ENCODE data around the gene DCLK2.
A peak's percentile ranks its signal among the peaks of the same experiment; 100 is the strongest.

DCLK2 gene

DNA sequence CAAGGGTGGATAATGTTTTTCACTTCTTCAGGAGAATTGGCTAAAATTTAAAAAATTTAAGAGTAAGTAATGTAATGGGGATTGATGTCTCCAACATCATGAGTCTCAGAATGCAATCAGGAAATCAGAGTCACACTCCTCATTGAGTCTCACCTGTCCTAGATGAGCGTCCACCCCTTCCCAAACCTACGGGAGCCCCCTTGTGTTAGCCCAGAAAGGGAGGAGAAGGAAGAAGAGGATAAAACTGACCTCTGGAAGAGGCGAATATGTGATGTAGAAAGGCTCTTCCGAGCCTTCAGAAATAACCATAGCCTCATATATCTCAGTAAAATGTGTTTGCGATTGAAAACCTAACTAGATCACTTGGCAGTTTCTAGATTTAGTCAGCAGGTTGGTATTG, 157.1 kb downstream of the DCLK2 start:
- H3K4me3 ChIP-seq (ENCODE audit: low read depth, low read length): no peak overlapping the region
- peak overlapping the region; percentile 97 for H3K27ac ChIP-seq (ENCODE audit: low read depth, low read length)
- H3K79me2 ChIP-seq (ENCODE audit: control insufficient read depth, insufficient read depth, low read length, unreplicated experiment): no peaks in the 10 kb centered on the region
- no peaks in the 10 kb centered on the region for H3K27me3 ChIP-seq (ENCODE audit: insufficient read depth, low read length)
- H3K4me1 ChIP-seq (ENCODE audit: control insufficient read depth, insufficient read depth, low read length, unreplicated experiment): peaks cover 58% of the 10 kb centered on the region
- peaks cover 5% of the 10 kb centered on the region; the same call in 1 of the 2 replicates for H3K36me3 ChIP-seq (ENCODE audit: insufficient read depth, low read length)
- no peak overlapping the region for H2AFZ ChIP-seq (ENCODE audit: low read length, unreplicated experiment)

DNA sequence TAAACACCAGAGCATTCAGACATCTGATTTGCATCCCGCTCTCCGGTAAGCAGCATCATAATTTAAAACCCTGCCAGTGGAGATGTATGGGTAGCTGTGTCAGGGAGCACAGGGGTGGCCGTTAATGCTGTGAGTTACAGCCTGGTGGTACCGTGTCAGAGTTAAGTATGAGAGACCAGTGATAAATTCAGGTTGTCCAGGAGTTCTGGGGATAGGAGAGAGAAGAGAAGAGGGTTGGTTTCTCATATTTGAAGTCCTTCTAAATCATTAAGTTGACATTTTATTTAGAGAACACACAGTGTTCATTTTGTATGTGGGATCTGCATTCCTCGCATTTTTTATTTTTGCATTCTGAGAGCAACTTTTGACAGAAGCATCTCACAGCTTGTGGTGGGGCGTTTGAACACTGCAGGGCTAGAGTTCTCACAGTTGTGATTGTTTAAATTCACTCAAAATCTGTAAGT, 157.6 kb downstream of the DCLK2 start:
- H3K27me3 ChIP-seq (ENCODE audit: insufficient read depth, low read length): no peaks in the 10 kb centered on the region
- no peaks in the 10 kb centered on the region for H3K79me2 ChIP-seq (ENCODE audit: control insufficient read depth, insufficient read depth, low read length, unreplicated experiment)
- H2AFZ ChIP-seq (ENCODE audit: low read length, unreplicated experiment): peak overlapping the region; percentile 57
- peaks cover 5% of the 10 kb centered on the region; the same call in 1 of the 2 replicates for H3K36me3 ChIP-seq (ENCODE audit: insufficient read depth, low read length)
- H3K27ac ChIP-seq (ENCODE audit: low read depth, low read length): peak overlapping the region; percentile 97
- peak overlapping the region; percentile 64; the same call in 1 of the 2 replicates for H3K4me3 ChIP-seq (ENCODE audit: low read depth, low read length)
- peaks cover 53% of the 10 kb centered on the region for H3K4me1 ChIP-seq (ENCODE audit: control insufficient read depth, insufficient read depth, low read length, unreplicated experiment)

DNA sequence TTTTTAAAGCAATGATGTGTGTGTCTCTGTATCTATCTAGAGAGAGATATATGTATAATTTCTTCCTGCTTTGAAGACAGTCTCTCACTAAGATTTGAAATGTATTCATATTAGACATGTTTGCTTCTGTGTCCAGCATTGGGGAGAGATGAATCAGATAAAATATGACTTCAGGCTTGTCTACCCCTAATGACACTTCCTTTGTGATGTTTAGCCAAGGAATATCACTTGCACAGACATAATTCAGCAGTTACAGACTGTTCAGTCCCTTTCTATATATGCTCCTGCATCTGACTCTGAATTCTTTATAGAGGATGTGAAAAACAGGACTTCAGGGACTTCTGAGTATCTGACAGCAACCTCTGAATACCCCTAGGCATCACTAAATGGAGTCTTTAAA, 158.4 kb downstream of the DCLK2 start:
- Histone ChIP-seq H3K27me3 (ENCODE audit: insufficient read depth, low read length) (no peaks in the 10 kb centered on the region), H3K4me3 (ENCODE audit: low read depth, low read length) (peak overlapping the region; percentile 64), H3K27ac (ENCODE audit: low read depth, low read length) (peak overlapping the region; percentile 97), H3K79me2 (ENCODE audit: control insufficient read depth, insufficient read depth, low read length, unreplicated experiment) (no peaks in the 10 kb centered on the region), H3K36me3 (ENCODE audit: insufficient read depth, low read length) (peaks cover 5% of the 10 kb centered on the region; the same call in 1 of the 2 replicates), H2AFZ (ENCODE audit: low read length, unreplicated experiment) (peak overlapping the region; percentile 57), H3K4me1 (ENCODE audit: control insufficient read depth, insufficient read depth, low read length, unreplicated experiment) (peaks cover 45% of the 10 kb centered on the region)

DNA sequence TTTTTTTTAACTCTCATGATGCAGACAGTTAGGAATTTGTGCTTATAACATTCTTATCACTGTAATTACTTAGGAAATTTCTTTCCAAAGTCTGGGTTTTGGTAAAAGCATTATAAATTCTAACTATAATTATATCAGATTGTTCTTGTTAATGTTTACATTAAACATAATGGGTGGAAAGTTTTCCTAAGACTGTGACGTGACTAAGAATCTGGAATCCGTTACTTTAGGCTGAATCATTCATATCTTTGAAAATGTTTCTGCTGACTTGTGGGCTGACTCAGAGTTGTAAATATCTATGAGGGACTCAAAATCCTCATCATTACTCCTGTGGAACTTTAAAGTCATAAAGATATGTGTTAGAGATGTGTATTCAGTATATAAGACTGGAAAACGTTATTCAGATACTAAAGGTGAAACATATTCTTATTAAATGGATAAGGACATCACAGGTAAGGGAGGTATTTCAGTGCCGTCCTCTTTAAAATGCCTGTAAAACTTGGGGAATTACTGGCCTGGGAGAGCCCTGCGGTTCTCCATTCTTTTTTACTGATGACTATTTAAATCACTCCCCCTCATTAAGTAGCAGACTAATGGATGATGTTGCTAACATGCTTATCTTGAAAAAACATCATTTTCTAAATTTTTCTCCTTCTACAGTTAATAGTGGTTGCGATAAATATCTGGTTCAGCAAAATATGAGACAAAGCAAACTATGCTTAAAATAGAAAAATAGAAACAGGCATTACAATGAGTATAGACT, 159.0 kb downstream of the DCLK2 start:
- Histone ChIP-seq H3K79me2 (ENCODE audit: control insufficient read depth, insufficient read depth, low read length, unreplicated experiment) (no peaks in the 10 kb centered on the region), H3K4me3 (ENCODE audit: low read depth, low read length) (peak overlapping the region; percentile 64), H3K4me1 (ENCODE audit: control insufficient read depth, insufficient read depth, low read length, unreplicated experiment) (peaks cover 38% of the 10 kb centered on the region), H3K27me3 (ENCODE audit: insufficient read depth, low read length) (no peaks in the 10 kb centered on the region), H2AFZ (ENCODE audit: low read length, unreplicated experiment) (peak overlapping the region; percentile 43), H3K27ac (ENCODE audit: low read depth, low read length) (peak overlapping the region; percentile 97), H3K36me3 (ENCODE audit: insufficient read depth, low read length) (peaks cover 5% of the 10 kb centered on the region; the same call in 1 of the 2 replicates)

DNA sequence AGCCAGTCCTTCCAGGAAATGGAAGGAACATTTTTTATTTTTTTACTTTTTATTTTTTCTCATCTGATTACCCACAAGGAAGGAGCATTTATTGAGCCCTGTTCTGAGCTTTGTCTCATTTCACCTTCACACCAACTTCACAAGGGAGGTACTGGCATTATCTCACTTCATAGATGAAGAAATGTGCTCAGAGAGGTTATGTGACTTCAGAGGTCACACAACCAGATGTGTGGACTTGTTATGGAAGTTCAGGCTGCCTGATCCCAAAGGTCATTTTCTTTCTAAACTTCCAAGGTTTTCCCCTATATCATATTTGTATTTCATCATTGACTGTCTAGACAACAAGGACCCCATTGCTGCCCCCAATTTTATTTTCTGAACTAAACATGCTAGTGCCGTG, 160.3 kb downstream of the DCLK2 start:
- Histone ChIP-seq H3K4me1 (ENCODE audit: control insufficient read depth, insufficient read depth, low read length, unreplicated experiment) (peaks cover 35% of the 10 kb centered on the region), H2AFZ (ENCODE audit: low read length, unreplicated experiment) (no peak overlapping the region), H3K27ac (ENCODE audit: low read depth, low read length) (peak overlapping the region; percentile 97; the same call in 1 of the 2 replicates), H3K36me3 (ENCODE audit: insufficient read depth, low read length) (peaks cover 5% of the 10 kb centered on the region; the same call in 1 of the 2 replicates), H3K27me3 (ENCODE audit: insufficient read depth, low read length) (no peaks in the 10 kb centered on the region), H3K79me2 (ENCODE audit: control insufficient read depth, insufficient read depth, low read length, unreplicated experiment) (no peaks in the 10 kb centered on the region), H3K4me3 (ENCODE audit: low read depth, low read length) (no peak overlapping the region)

DNA sequence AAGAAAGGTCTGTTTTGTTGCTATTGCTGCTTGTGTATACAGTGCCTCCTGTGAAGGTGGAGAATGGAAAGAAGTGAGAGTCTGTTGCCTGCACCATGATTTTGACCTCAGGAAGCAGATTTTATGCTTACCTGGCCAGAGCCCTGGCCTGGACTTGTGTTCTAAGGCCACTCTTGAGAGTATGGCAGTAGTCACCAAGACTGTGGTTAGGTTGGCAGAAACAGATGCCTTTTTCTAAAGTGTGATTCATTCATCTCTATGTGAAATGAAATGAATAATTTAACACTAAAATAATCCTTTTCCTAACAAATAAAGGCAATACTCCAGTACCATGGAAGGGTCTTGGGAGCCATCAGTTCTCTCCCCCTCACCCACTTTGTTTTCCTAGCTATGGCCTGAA, 161.8 kb downstream of the DCLK2 start:
- no peak overlapping the region for H3K4me3 ChIP-seq (ENCODE audit: low read depth, low read length)
- H3K27me3 ChIP-seq (ENCODE audit: insufficient read depth, low read length): no peaks in the 10 kb centered on the region
- 0 out of 2 replicates have a peak, but pooled peaks cover 3% of the 10 kb centered on the region for H3K36me3 ChIP-seq (ENCODE audit: insufficient read depth, low read length)
- no peak overlapping the region for H3K27ac ChIP-seq (ENCODE audit: low read depth, low read length)
- peaks cover 42% of the 10 kb centered on the region for H3K4me1 ChIP-seq (ENCODE audit: control insufficient read depth, insufficient read depth, low read length, unreplicated experiment)
- H3K79me2 ChIP-seq (ENCODE audit: control insufficient read depth, insufficient read depth, low read length, unreplicated experiment): no peaks in the 10 kb centered on the region
- H2AFZ ChIP-seq (ENCODE audit: low read length, unreplicated experiment): no peak overlapping the region

DNA sequence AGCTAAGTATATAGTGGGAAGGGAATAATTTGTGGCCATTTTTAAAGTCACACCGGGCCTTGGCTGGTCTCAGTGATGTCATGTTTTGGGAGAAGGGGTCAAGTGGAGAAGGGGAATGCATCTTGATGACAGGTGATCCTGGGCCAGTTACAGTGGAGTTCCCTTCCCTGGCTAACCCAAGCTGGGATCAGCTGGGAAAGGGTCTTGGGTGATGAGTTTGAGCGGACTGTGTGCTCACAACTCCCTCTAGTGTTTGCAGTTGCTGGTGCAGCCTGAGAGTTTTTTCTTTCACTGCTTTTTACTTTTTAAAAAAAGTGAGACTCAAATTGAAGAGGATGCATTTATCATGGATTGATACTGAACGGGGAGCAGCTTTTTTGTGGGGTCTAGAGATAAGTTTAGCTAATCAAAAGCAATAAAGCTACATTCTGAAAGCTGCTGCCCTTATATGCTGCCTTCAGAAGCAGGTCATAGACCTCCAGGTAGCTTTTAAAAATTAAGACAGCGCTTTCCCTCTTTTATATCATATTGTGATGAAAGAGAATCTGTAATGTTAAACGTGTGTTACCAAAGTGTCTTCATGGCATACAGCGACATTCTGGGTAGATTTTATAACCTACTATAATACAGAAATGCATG, 164.7 kb downstream of the DCLK2 start:
- no peak overlapping the region for H2AFZ ChIP-seq (ENCODE audit: low read length, unreplicated experiment)
- 0 out of 2 replicates have a peak, but pooled peaks cover 3% of the 10 kb centered on the region for H3K36me3 ChIP-seq (ENCODE audit: insufficient read depth, low read length)
- no peaks in the 10 kb centered on the region for H3K79me2 ChIP-seq (ENCODE audit: control insufficient read depth, insufficient read depth, low read length, unreplicated experiment)
- no peaks in the 10 kb centered on the region for H3K27me3 ChIP-seq (ENCODE audit: insufficient read depth, low read length)
- H3K4me1 ChIP-seq (ENCODE audit: control insufficient read depth, insufficient read depth, low read length, unreplicated experiment): peaks cover 18% of the 10 kb centered on the region
- H3K27ac ChIP-seq (ENCODE audit: low read depth, low read length): no peak overlapping the region
- H3K4me3 ChIP-seq (ENCODE audit: low read depth, low read length): no peak overlapping the region

DNA sequence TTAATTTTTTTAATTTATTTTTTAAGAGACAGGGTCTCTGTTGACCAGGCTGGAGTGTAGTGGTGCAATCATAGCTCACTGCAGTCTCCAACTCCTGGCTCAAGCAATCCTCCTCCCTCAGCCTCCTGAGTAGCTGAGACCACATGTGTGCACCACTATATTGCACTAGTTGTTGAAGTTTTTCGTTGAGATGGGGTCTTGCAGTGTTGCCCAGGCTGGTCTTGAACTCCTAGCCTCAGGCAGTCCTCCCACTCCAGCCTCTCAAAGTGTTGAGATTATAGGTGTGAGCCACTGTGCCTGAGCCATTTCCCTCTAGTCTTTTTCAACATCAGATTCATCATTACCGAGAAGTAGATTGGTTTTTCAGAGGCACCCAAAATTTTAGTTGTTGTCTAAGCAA, 165.7 kb downstream of the DCLK2 start:
- no peaks in the 10 kb centered on the region for H3K79me2 ChIP-seq (ENCODE audit: control insufficient read depth, insufficient read depth, low read length, unreplicated experiment)

DNA sequence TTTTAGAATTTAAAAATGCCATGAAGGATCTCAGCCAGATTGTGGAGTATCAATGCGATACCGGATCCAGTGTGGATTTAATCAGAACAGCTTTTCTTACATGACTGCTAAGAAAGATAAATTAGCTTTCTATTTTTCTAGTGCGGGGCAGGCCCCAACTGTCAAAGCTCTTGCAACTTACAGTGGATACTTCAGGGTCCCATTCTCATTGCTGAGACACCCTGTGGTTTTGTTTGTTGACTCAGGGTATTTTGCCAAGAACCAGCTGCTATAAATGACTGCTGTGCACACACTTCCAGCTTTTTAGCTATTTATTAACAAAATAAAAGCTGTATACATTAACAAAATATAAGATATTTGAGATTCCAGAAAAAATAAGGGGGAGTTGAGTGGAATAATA, 166.4 kb downstream of the DCLK2 start:
- H3K36me3 ChIP-seq (ENCODE audit: insufficient read depth, low read length): no peaks in the 10 kb centered on the region
- H3K27me3 ChIP-seq (ENCODE audit: insufficient read depth, low read length): no peaks in the 10 kb centered on the region
- H3K4me1 ChIP-seq (ENCODE audit: control insufficient read depth, insufficient read depth, low read length, unreplicated experiment): peaks cover 7% of the 10 kb centered on the region
- H3K27ac ChIP-seq (ENCODE audit: low read depth, low read length): no peak overlapping the region
- H3K4me3 ChIP-seq (ENCODE audit: low read depth, low read length): no peak overlapping the region
- H3K79me2 ChIP-seq (ENCODE audit: control insufficient read depth, insufficient read depth, low read length, unreplicated experiment): no peaks in the 10 kb centered on the region
- no peak overlapping the region for H2AFZ ChIP-seq (ENCODE audit: low read length, unreplicated experiment)

More for the DNA sequence above, 165.7 kb downstream of the DCLK2 start:
- H3K27me3 ChIP-seq (ENCODE audit: insufficient read depth, low read length): no peaks in the 10 kb centered on the region
- H3K27ac ChIP-seq (ENCODE audit: low read depth, low read length): no peak overlapping the region
- peaks cover 8% of the 10 kb centered on the region for H3K4me1 ChIP-seq (ENCODE audit: control insufficient read depth, insufficient read depth, low read length, unreplicated experiment)
- H3K36me3 ChIP-seq (ENCODE audit: insufficient read depth, low read length): 0 out of 2 replicates have a peak, but pooled peaks cover under 1% of the 10 kb centered on the region
- H2AFZ ChIP-seq (ENCODE audit: low read length, unreplicated experiment): no peak overlapping the region
- H3K4me3 ChIP-seq (ENCODE audit: low read depth, low read length): no peak overlapping the region

DNA sequence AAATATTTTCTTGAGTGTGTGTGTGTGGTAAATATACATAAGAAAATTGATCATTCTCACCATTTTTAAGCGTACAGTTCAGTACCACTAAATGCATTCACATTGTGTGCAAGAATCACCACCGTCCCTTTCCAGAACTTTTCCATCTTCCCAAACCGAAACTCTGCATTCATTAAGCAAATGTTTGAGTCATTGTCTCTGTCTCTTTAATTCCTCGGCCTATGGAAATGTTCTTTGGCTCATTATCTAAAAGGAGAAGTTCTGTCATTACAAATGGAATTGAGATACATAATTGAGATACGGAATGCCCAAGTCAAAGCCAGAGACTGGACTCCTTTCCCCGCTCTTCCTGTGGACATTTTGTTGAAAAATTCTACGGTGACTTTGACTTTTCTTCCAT, 168.9 kb downstream of the DCLK2 start:
- H3K4me3 ChIP-seq (ENCODE audit: low read depth, low read length): no peak overlapping the region
- no peaks in the 10 kb centered on the region for H3K27me3 ChIP-seq (ENCODE audit: insufficient read depth, low read length)
- no peak overlapping the region for H2AFZ ChIP-seq (ENCODE audit: low read length, unreplicated experiment)
- H3K27ac ChIP-seq (ENCODE audit: low read depth, low read length): no peak overlapping the region
- H3K79me2 ChIP-seq (ENCODE audit: control insufficient read depth, insufficient read depth, low read length, unreplicated experiment): no peaks in the 10 kb centered on the region
- peaks cover 7% of the 10 kb centered on the region for H3K4me1 ChIP-seq (ENCODE audit: control insufficient read depth, insufficient read depth, low read length, unreplicated experiment)
- no peaks in the 10 kb centered on the region for H3K36me3 ChIP-seq (ENCODE audit: insufficient read depth, low read length)

All from ACC112 (cell line).